ENCODE results near the gene HNRNPK. TPM values are rescaled to one million over a fixed set of nuclear protein-coding genes. Genes with fewer than 3 reads are reported as not detected.

Gene HNRNPK
- total and polyA plus RNA-seq, 5 experiments from 2014 or later = 653 to 890 (median 760) TPM

DNA sequence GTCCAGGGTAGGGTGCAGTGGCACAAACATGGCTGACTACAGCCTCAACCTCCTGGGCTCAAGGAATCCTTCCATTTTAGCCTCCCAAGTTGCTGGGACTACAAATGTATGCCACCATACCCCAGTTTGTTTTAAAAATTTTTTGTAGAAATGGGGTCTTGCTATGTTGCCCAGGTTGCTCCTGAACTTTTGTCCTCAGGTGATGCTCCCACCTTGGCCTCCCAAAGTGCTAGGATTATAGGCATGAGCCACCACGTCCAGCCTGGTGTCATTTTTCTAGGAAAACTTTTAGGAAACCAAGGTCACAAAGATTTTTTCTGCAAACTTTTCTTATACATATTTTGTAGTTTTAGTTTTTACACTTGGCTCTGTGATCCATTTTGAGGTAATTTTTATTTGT lies 11.3 kb upstream of the HNRNPK start:
- Mint-ChIP-seq H3K4me3 (no peak overlapping the region), H3K9me3 (no peaks in the 10 kb centered on the region), H3K4me1 (peaks cover 0 to 12% (median 6%) of the 10 kb centered on the region in 4 donors), H3K27me3 (no peaks in the 10 kb centered on the region), H3K36me3 (peaks cover 0 to 22% (median 16%) of the 10 kb centered on the region in 3 donors), H3K27ac (no peak overlapping the region)
- no peak for ATAC-seq
- POLR2A ChIA-PET = no interaction called here
- no peak for DNase-seq

DNA sequence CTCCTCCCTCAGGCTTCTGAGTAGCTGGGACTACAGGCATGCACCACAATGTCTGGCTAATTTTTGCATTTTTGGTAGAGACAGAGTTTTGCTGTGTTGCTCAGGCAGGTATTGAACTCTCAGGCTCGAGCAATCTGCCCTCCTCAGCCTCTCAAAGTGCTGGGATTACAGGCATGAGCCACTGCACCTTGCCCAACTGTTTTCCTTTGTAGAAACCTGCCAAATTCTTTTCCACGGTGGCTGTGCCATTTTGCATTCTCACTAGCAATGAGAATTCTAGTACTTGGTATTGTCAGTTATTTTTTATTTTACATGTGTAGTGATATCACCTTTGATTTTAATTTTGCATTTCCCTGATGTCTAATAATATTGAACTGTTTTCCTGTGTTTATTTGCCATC lies 8.4 kb upstream of the HNRNPK start:
- no peak overlapping the region for H3K4me3 Mint-ChIP-seq
- ATAC-seq = no peak

DNA sequence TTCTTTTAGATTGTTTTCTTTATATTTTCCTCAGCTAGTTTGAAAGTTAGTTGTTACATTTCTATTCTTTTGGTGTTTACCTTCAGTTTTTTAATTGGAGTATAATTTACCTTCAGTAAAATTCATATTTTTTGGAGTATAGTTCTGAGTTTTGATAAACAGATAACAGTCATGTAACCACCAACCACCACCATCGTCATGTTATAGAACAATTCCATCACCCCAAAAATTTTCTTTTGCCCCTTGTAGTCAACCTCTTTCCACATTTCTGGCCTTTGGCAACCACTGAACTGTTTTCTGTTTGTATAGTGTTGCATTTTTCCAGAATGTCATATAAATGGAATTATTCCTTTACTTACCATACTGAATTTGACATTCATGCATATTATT lies 7.4 kb upstream of the HNRNPK start:
- POLR2A ChIA-PET = no interaction called here

More for the DNA sequence above, 8.4 kb upstream of the HNRNPK start:
- no peaks in the 10 kb centered on the region for H3K9me3 Mint-ChIP-seq
- DNase-seq = no peak
- H3K4me1 Mint-ChIP-seq = peaks cover 0 to 16% (median 6%) of the 10 kb centered on the region in 4 donors
- peaks cover 0 to 16% (median 12%) of the 10 kb centered on the region in 3 donors for H3K36me3 Mint-ChIP-seq
- H3K27me3 Mint-ChIP-seq = no peaks in the 10 kb centered on the region
- POLR2A ChIA-PET = no interaction called here
- H3K27ac Mint-ChIP-seq = peak overlapping the region in 3 of 10 donors; percentile 11 to 84 (median 15)

DNA sequence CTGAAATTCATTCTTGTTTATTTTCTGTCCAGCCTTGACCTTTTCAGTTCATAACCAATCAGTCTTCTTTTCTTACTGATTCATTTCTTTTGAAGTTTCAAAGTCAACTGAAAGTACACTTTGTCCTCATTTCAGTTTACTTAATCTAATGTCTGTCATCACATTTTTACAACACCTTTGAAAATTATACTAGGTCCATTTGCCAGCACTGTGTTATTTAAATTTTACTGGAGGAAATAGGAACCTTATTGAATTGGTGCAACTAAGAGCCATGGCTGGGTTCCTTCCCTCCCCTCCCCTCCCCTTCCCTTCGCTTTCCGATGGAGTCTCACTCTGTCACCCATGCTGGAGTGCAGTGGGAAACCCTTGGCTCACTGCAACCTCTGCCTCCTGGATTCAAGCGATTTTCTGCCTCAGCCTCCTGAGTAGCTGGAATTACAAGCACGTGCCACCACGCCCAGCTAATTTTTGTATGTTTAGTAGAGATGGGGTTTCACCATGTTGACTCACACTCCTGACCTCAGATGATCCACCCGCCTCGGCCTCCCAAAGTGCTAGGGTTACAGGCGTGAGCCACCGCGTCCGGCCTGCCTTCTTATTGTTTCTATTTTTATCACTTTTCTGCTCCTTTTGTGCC lies 6.9 kb upstream of the HNRNPK start:
- Mint-ChIP-seq H3K4me3 (peak overlapping the region in 1 of 10 donors; percentile 46), H3K4me1 (peaks cover 7 to 22% (median 10%) of the 10 kb centered on the region in 4 donors), H3K36me3 (peaks cover 0 to 16% (median 12%) of the 10 kb centered on the region in 3 donors), H3K27me3 (no peaks in the 10 kb centered on the region), H3K27ac (peak overlapping the region in 4 of 10 donors; percentile 59 to 66 (median 60)), H3K9me3 (no peaks in the 10 kb centered on the region)
- POLR2A ChIA-PET = no interaction called here
- DNase-seq (no peak), ATAC-seq (no peak)

More for the DNA sequence above, 7.4 kb upstream of the HNRNPK start:
- Mint-ChIP-seq H3K27ac (peak overlapping the region in 3 of 10 donors; percentile 59 to 60 (median 60)), H3K27me3 (no peaks in the 10 kb centered on the region), H3K4me1 (peaks cover 7 to 19% (median 9%) of the 10 kb centered on the region in 4 donors), H3K9me3 (no peaks in the 10 kb centered on the region), H3K4me3 (peak overlapping the region in 1 of 10 donors; percentile 46), H3K36me3 (peaks cover 0 to 16% (median 12%) of the 10 kb centered on the region in 3 donors)
- ATAC-seq (no peak), DNase-seq (no peak)

DNA sequence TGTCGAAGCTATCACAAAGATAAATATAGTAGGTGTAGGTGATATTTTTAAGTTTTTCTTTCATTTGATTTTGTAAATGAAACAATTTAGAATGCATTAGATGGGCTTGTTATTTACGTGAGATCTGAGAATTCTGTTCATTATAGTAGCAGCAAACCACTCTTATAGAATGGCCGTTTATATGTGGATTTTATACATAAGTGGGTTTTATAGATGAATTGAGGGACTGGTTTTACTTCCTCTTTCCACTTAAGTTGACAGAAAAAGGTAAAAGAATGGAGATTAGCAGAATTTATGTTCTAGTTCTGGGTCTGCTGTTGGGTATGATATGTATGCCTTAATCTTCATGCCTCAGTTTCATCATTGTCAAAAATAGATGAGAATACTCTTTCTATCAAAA lies 6.2 kb upstream of the HNRNPK start:
- no peaks in the 10 kb centered on the region for H3K9me3 Mint-ChIP-seq

DNA sequence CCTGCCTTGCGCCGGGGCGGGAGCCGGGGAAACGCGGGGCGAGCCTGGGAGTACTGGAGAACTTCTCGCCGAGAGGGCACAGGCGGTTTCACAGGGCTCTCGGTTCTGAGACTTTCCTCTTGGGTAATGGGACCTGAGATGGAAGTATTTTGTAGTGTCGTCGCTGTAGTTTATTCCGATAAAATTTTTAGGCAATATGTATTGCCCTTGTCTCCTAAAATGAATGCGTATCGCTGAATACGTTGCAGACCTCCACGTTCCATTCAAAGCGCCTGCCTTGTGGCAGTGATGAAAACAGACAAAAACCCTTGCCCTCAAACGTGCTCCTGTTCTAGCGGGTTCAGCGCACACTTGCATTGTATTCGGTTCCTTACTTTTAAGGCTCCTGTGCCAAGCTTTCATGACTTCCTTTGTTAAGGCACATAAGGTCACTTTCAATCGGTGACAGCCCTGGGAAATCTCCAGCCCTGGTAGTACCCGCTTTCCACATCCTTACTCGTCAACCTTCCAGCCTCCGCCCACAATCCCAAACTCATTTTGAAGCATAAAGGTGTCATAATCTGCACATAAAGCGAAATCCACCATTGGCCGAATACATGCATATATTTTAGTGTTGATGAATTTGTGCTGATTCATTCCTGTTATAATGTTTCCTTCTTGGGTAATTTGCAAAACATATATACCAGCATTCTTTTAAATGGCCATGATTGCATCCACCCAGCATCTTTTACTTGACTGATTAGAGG lies 1.3 kb upstream of the HNRNPK start:
- Mint-ChIP-seq H3K4me3 (peak overlapping the region; percentile 91 to 100 (median 98)), H3K27me3 (peaks cover 0 to 6% (median 0%) of the 10 kb centered on the region in 5 donors), H3K9me3 (peaks cover 0 to 2% (median 0%) of the 10 kb centered on the region in 9 donors), H3K36me3 (peaks cover 5 to 34% (median 8%) of the 10 kb centered on the region in 3 donors), H3K27ac (peak overlapping the region; percentile 95 to 100 (median 100)), H3K4me1 (peaks cover 19 to 36% (median 32%) of the 10 kb centered on the region in 4 donors)
- POLR2A ChIA-PET = interaction anchor here (0.6 to 5.3 kb wide), 16 partner anchors 10 to 1959 kb away, joined by 3 to 141 read pairs (median 6); partner anchors contain the start of genes IDNK, KIF27 and UBQLN1
- DNase-seq (peak in 2 of 10 donors; percentile 6 to 11), ATAC-seq (no peak)

More for the DNA sequence above, 6.2 kb upstream of the HNRNPK start:
- DNase-seq (no peak), ATAC-seq (no peak)
- H3K27me3 Mint-ChIP-seq = no peaks in the 10 kb centered on the region
- peak overlapping the region in 1 of 10 donors; percentile 29 for H3K4me3 Mint-ChIP-seq
- H3K4me1 Mint-ChIP-seq = peaks cover 12 to 29% (median 16%) of the 10 kb centered on the region in 4 donors
- H3K36me3 Mint-ChIP-seq = peaks cover 0 to 16% (median 12%) of the 10 kb centered on the region in 3 donors
- H3K27ac Mint-ChIP-seq = peak overlapping the region in 1 of 10 donors; percentile 11
- POLR2A ChIA-PET = no interaction called here

DNA sequence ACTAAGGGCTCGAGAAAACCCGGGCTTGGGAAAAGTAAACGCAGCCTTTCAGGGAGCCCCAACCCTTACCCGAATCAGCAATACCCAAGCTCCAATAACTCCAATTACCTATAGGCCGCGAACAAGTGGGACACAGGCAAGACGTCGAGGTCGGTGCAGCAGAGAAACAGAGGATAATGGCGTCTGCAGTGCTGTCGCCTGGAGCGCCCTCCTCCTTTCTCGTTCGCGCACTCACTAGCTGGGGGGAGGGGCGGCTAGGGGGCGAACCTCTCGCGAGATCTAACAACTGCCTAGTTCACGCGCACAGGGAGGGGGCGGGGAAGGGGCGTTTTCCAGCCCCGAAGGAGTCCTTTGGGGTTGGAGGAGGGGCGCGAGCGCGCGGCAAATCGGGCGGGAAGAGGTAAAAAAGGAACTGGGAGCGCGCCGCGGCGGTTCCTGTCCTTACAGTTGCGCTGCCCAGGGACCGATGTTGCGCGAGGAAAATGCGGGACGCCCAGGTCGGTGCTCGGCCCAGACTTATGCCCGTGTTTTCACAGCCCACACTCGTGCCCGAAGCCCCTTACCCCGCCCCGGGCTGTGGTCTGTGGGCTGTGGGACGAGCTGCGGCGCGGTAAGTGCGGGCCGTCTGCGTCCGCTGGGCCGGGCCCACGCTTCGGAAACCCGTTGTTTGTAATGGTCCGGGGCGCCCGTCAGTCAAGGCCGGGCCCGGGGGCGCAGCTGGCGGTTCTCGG lies 545 bp upstream of the HNRNPK start, which contains the start of gene RMI1:
TSS of gene RMI1 (plus strand) at position 411 of the 731 bp plus-strand sequence. CDS start 20,182 bp downstream, outside the sequence.
- POLR2A ChIA-PET = interaction anchor here (0.5 to 5.3 kb wide), 21 partner anchors 10 to 1960 kb away, joined by 3 to 141 read pairs (median 4); partner anchors contain the start of genes GKAP1, IDNK, KIF27 and UBQLN1
- Mint-ChIP-seq H3K4me3 (peak within 1 kb of the TSS; percentile 91 to 100 (median 98)), H3K9me3 (peaks cover 0 to 2% (median 0%) of the 10 kb centered on the region in 9 donors)

DNA sequence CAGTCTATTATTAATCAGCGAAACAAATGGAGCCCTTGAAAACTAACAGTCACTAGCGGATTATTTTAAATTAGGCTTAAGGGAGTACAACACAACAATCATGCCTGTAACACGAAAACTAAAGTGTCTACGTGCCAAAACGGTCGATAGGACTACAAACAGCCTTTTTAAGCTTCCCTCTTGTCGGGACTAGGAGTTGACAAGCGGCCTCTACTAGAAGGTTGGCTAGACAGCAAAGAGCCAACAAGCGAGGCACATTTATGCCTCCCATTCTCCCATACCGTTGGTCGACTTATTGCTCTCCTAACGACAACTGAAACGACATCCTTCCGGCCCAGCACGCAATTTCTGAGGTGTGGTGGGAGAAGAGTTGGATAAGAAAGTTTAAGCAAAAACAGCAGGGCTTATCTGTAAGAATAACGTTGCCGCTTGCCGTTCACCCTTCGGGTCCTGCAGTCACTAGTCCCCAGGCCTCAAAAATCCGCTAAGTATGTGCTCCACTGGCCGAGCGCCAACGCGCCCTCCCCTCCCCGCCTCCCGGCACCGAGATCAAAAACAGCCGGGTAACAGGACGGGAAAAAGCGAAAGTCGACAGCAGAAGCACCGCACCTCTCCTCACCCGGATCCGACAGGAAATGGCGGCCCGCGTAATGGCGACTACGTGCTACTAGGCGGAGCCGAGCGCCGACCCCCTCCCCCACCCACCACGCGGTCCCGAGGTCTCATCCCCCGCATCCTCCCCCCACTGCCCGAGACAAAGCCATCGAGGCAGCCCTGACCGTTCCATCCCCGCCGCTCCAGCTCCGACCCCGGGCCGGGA lies 813 bp downstream of the HNRNPK start:
- Mint-ChIP-seq H3K4me3 (peak overlapping the region; percentile 91 to 100 (median 98)), H3K4me1 (peaks cover 35 to 57% (median 51%) of the 10 kb centered on the region in 4 donors), H3K27ac (peak overlapping the region; percentile 97 to 100 (median 100)), H3K36me3 (peaks cover 15 to 55% (median 26%) of the 10 kb centered on the region in 3 donors), H3K27me3 (peaks cover 0 to 6% (median 0%) of the 10 kb centered on the region in 5 donors), H3K9me3 (peaks cover 0 to 2% (median 0%) of the 10 kb centered on the region in 9 donors)
- ATAC-seq = peak; percentile 48 to 53
- POLR2A ChIA-PET = interaction anchor here (1.0 to 5.3 kb wide), 14 partner anchors 8 to 358 kb away, joined by 3 to 141 read pairs (median 8); partner anchors contain the start of genes GKAP1, IDNK, KIF27 and UBQLN1
- DNase-seq = peak; percentile 76 to 95 (median 84)

More for the DNA sequence above, 545 bp upstream of the HNRNPK start, which contains the start of gene RMI1:
- H3K4me1 Mint-ChIP-seq = peaks cover 23 to 43% (median 37%) of the 10 kb centered on the region in 4 donors
- ATAC-seq = peak; percentile 73 to 77
- H3K36me3 Mint-ChIP-seq = peaks cover 5 to 41% (median 14%) of the 10 kb centered on the region in 3 donors
- peaks cover 0 to 6% (median 0%) of the 10 kb centered on the region in 5 donors for H3K27me3 Mint-ChIP-seq
- peak; percentile 98 to 100 (median 99) for DNase-seq
- H3K27ac Mint-ChIP-seq = peak within 1 kb of the TSS; percentile 97 to 100 (median 100)

DNA sequence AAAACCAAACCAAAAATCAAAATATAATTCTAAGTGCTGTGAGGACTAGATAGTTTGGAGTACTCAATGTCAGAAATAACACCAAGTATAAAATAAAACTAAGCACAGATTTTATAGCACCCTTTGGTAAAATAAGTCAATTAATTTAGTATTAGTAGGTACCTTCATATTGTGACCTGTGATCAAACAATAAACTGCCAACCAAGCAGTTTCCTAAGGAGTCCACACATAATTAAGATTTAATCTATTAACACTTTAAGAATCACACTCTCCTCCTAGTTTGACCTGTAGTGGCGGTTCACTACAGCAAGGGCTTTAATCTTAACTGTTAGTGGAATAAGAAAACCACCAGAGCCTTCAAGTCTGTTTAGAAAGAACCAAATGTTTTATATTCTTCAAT lies 2.8 kb downstream of the HNRNPK start:
- POLR2A ChIA-PET = interaction anchor here (3.6 to 5.3 kb wide), 2 partner anchors 10 to 16 kb away, joined by 11 to 141 read pairs; a partner anchor contains a TSS
- peak overlapping the region; percentile 70 to 100 (median 98) for H3K27ac Mint-ChIP-seq
- H3K4me3 Mint-ChIP-seq = peak overlapping the region; percentile 91 to 100 (median 98)
- H3K27me3 Mint-ChIP-seq = peaks cover 0 to 6% (median 0%) of the 10 kb centered on the region in 5 donors
- H3K9me3 Mint-ChIP-seq = peaks cover 0 to 2% (median 0%) of the 10 kb centered on the region in 9 donors
- peaks cover 15 to 74% (median 34%) of the 10 kb centered on the region in 3 donors for H3K36me3 Mint-ChIP-seq
- no peak for ATAC-seq
- peaks cover 37 to 64% (median 53%) of the 10 kb centered on the region in 4 donors for H3K4me1 Mint-ChIP-seq
- no peak for DNase-seq

DNA sequence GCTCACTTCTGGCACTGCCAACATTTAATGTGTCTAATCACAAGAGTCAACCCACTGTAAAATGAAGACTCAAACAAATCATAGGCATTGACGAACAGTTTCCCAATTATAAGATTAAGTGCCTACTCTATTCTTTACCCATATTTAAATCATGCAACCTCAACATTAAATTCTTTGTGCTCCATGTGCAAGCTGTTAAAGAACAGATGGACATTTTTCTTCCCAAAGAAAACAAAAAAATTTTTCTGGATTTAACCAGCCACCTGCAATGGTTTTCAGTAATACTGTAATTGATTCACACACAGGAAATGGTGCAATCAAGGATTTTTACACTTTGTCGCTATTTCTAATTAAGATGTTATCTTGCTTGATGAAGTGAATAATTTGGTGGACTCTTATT lies 3.6 kb downstream of the HNRNPK start:
- H3K4me3 Mint-ChIP-seq = peak overlapping the region in 6 of 10 donors; percentile 4 to 95 (median 32)
- POLR2A ChIA-PET = interaction anchor here (5.3 kb wide), 1 partner anchor 16 kb away, joined by 141 read pairs; a partner anchor contains a TSS
- ATAC-seq (no peak), DNase-seq (no peak)
- H3K4me1 Mint-ChIP-seq = peaks cover 40 to 65% (median 56%) of the 10 kb centered on the region in 4 donors
- H3K27me3 Mint-ChIP-seq = peaks cover 0 to 6% (median 0%) of the 10 kb centered on the region in 5 donors
- peaks cover 15 to 82% (median 42%) of the 10 kb centered on the region in 3 donors for H3K36me3 Mint-ChIP-seq
- H3K9me3 Mint-ChIP-seq = peaks cover 0 to 2% (median 0%) of the 10 kb centered on the region in 9 donors
- H3K27ac Mint-ChIP-seq = peak overlapping the region in 7 of 10 donors; percentile 16 to 100 (median 52)

DNA sequence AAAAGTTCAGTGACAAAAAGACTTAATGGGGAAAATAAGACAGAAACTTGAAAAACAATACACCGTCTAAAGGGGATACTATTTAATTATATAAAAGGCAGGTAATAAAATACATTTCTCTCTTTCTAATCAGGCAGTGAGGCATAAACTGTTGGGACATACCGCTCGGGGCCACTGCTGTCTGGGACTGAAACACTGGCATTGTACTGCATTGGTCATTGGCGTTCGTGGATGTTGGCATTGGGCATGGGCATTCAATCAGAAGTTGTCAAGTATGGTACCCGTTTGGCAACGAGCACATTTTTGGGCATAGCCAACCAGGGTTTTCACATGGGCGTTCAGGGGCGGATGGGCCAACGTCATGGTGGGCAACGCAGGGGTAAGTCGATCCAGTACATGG lies 4.7 kb downstream of the HNRNPK start:
- ATAC-seq (no peak), DNase-seq (no peak)
- H3K4me1 Mint-ChIP-seq = peaks cover 37 to 67% (median 55%) of the 10 kb centered on the region in 4 donors
- POLR2A ChIA-PET = no interaction called here
- peak overlapping the region; percentile 43 to 97 (median 70) for H3K27ac Mint-ChIP-seq
- H3K27me3 Mint-ChIP-seq = peaks cover 0 to 4% (median 0%) of the 10 kb centered on the region in 5 donors
- peak overlapping the region in 9 of 10 donors; percentile 1 to 68 (median 51) for H3K4me3 Mint-ChIP-seq
- H3K36me3 Mint-ChIP-seq = peaks cover 15 to 93% (median 51%) of the 10 kb centered on the region in 3 donors
- peaks cover 0 to 2% (median 0%) of the 10 kb centered on the region in 9 donors for H3K9me3 Mint-ChIP-seq
